Transverse colon (tissue), 4 donors: ENCODE data around the gene ZKSCAN8.

ENCODE experiments used
- CTCF ChIP-seq, 5 experiments: fragments of 200-600 bp in 3 of 5; fragments of 450-650 bp in 2 of 5; sonication (generic) in 3 of 5; IDR thresholded peaks; 1 replicate in 2 of 5; 2 replicates in 3 of 5; pipeline ENCODE4 v1.5.1; 2016 to 2017; ENCODE audit warnings: antibody characterized with exemption in 5 of 5, inconsistent platforms in 3 of 5, mild to moderate bottlenecking in 2 of 5, moderate library complexity in 1 of 5
- EP300 ChIP-seq: sonication (generic); formaldehyde crosslinking; IDR thresholded peaks from one replicate; pipeline ENCODE4 v1.6.1; 2017; ENCODE audit warnings: antibody characterized with exemption, low read depth
- POLR2AphosphoS5 ChIP-seq, 3 donors: sonication (generic); formaldehyde crosslinking; IDR thresholded peaks; one replicate each; pipeline ENCODE4 v1.6.1; 2016; ENCODE audit warnings: antibody characterized with exemption in 3 of 3

DNA sequence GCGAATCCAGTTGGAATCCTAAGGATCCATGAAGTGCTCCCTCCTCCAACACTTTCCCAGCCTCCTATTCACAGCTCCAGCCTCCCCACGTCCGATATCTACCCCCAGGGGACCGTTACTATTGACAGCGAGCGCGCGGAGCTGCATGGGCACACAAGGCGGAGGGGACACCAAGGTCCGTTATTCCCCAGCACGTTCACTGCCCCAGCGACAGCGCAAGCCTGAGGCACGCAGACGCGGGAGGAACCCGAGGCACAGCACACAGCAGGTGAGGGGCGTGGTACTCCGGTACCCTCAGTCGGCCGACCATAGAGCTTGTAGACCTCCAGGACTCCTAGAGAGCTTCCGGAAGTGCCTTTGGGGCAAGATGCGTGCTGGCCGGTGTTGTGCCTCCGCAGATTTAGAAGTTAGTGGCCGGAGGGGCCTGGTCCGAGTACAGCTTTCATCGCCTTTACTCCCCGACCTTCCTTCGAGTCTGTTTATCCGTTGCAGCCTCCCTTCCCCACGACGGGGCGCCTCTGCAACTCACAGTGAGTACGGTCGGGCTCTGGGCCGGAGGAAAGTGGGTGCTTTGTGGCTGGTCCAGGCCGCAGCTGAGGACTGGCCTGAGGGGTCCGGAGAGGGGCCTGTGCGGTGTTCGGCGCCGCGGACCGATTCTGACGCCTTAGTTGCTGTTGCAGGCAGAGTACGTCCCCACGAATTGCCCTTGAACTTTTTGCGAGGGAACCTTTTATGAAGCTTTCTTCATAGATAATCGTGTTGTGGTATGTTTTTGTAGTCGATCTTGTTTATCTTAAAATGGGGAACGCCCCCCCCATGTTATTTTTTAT is at the start of gene ZKSCAN8:
- TF ChIP-seq CTCF (IDR thresholded peaks at IDR 0.05) (no peak), POLR2AphosphoS5 (IDR thresholded peaks at IDR 0.05) (peak in 2 of 3 donors; percentile 47 to 53), EP300 (no peak)
